Measurements from ENCODE around the gene RAB11FIP5. TPM values are rescaled to one million over a fixed set of nuclear protein-coding genes. Genes with fewer than 3 reads are reported as not detected.

The RAB11FIP5 gene
- total RNA-seq, 4 donors from 2014 or later, result 24.9 to 39.5 (median 29.1) TPM

DNA sequence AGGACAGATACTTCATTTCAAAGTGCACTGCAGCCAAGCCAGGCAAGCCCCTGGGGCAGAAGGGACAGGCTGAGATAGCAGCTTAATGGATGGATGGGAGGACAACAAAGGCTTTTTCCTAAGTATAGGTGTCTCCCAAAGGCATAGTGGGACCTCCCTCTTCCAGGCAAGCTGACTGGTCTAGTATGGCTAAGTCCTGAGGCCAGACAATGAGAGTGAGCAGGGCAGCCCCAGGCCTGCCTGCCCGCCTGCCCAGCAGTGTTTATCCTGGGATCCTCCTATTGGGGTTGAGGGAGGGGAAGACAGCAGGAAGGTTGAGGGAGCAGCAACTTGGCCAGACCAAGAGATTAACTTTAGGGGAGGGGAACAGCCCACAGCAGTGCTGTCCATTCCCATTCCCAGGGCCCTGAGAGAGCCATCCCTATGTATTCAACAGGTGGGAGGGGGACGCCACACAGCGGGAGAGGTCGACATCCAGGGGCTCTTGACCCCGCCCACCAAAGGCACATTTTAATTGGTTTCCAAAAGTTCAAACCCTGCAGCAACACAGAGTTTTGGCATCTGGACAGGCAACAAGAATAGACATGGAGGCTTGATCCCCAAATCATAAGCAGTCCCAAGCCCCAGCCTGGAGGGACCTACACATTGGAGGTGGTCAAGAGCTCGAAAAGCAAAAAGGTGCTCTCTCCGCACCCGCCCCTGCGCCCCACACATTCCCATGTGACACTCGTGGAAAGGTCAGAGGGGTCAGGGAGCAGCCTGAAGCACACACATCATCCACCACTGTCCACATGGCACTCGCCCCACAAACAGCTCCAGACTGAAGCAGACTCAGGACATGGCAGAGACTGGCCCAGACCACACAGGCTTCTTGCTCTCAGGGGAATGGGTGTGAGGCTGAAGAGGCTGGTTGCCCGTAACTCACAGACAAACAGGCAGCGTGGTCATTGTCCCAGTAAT lies 38.4 kb downstream of the RAB11FIP5 start:
- no peak overlapping the region for H3K27ac ChIP-seq
- peaks cover 19% of the 10 kb centered on the region for H3K4me1 ChIP-seq
- DNase-seq (ENCODE audit: low spot score in 2 of 2), result no peak
- H3K9me3 ChIP-seq, result no peaks in the 10 kb centered on the region
- no peaks in the 10 kb centered on the region for H3K27me3 ChIP-seq
- TF ChIP-seq, protein P1, sequence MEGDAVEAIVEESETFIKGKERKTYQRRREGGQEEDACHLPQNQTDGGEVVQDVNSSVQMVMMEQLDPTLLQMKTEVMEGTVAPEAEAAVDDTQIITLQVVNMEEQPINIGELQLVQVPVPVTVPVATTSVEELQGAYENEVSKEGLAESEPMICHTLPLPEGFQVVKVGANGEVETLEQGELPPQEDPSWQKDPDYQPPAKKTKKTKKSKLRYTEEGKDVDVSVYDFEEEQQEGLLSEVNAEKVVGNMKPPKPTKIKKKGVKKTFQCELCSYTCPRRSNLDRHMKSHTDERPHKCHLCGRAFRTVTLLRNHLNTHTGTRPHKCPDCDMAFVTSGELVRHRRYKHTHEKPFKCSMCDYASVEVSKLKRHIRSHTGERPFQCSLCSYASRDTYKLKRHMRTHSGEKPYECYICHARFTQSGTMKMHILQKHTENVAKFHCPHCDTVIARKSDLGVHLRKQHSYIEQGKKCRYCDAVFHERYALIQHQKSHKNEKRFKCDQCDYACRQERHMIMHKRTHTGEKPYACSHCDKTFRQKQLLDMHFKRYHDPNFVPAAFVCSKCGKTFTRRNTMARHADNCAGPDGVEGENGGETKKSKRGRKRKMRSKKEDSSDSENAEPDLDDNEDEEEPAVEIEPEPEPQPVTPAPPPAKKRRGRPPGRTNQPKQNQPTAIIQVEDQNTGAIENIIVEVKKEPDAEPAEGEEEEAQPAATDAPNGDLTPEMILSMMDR (IDR thresholded peaks at IDR 0.05), result no peak
- no peak for TF ChIP-seq EP300 (IDR thresholded peaks at IDR 0.05)
- no peak for TF ChIP-seq POLR2A (IDR thresholded peaks at IDR 0.05)
- TF ChIP-seq POLR2AphosphoS5 (IDR thresholded peaks at IDR 0.05), result no peak
- peaks cover 11% of the 10 kb centered on the region for H3K36me3 ChIP-seq
- no peak overlapping the region for H3K4me3 ChIP-seq
- 79% methylated on average over 12 of the region's 13 CpGs for WGBS

DNA sequence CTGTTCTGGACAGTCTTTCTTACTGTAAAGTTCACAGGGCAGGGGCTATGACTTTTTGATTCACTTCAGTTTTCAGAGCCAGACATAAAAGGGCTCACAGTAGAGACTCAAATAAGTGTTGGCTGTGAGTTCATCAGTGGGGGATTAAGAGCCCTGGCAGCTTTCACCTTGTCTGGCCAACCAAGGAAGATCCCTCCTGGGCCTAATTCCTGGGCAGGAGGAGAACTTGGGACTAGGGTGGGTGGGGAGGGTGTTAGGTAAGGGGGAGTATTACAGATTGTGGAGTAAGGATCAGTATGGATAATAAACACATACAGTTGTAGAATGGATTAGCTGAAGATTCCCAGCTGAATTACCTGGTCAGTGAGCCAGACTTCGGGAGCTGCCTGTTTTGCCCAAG lies 40.3 kb downstream of the RAB11FIP5 start:
- no peaks in the 10 kb centered on the region for H3K9me3 ChIP-seq
- H3K4me1 ChIP-seq, result peaks cover 35% of the 10 kb centered on the region
- H3K4me3 ChIP-seq, result peak overlapping the region; percentile 95
- DNase-seq (ENCODE audit: low spot score in 2 of 2), result no peak
- peak overlapping the region; percentile 14 for H3K27ac ChIP-seq
- peaks cover 11% of the 10 kb centered on the region for H3K36me3 ChIP-seq
- no peaks in the 10 kb centered on the region for H3K27me3 ChIP-seq
- 94% methylated on average over 1 of the region's 1 CpG for WGBS
- TF ChIP-seq EP300 (IDR thresholded peaks at IDR 0.05) (no peak), POLR2AphosphoS5 (IDR thresholded peaks at IDR 0.05) (no peak)

DNA sequence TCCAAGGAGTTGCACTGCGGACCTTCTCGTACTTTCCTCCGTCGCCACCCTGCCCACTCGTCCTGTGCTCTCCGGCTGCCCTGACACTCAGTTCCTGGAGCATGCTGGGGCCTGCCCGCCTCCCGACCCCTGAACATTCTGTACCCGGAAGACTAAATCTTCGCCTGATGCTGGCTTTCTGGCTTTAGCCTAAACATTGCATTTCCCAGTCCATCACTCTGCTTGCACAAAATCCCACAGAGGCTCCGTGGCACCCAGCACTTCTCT lies 40.7 kb downstream of the RAB11FIP5 start:
- Histone ChIP-seq H3K9me3 (no peaks in the 10 kb centered on the region), H3K36me3 (peaks cover 11% of the 10 kb centered on the region), H3K27ac (peak overlapping the region; percentile 91), H3K27me3 (no peaks in the 10 kb centered on the region), H3K4me1 (peaks cover 35% of the 10 kb centered on the region), H3K4me3 (peak overlapping the region; percentile 95)
- DNase-seq (ENCODE audit: low spot score in 2 of 2), result no peak
- no peak for TF ChIP-seq POLR2AphosphoS5 (IDR thresholded peaks at IDR 0.05)
- TF ChIP-seq, protein P1 (IDR thresholded peaks at IDR 0.05), result no peak
- no peak for TF ChIP-seq POLR2A (IDR thresholded peaks at IDR 0.05)
- no peak for TF ChIP-seq EP300 (IDR thresholded peaks at IDR 0.05)
- WGBS, result 34% methylated on average over 11 of the region's 11 CpGs

DNA sequence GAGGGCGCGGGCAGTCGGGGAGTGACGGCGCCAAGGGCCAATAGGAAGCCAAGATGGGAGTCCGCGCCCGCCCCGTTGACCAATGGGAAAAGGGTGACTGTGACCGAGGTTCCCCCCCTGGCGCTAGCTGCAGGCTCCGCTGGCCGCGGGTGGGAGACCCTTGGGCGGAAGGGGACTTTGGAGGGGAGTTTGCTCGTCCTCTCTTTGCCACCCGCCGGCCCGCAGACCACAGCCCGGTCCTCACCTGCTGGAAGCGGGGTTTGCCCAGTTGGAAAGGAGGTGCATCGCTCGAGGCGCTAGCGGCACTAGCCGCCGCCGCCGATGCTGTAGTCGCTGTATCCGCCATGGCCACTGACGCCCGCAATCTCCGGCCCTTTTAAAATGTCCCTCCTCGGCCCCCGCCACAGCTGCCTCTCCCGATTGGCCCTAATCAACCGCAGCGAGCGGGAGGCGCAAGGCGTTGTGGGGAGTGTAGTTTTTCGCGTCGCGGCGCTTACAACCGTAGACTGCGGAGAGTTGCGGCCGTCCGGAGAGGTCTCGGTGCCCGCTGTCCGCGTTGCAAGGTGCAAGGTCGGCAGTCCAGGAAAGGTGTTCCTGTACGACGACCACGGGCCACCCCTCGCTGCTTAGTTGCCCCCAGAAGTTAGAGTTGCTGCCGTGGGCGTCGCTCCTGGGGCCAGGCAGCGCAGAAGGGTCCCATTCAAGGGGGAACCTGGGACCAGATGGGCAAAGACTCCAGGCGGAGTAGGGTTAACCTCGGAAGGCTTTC lies 41.2 kb downstream of the RAB11FIP5 start, which contains the start of gene SFXN5:
TSS of gene SFXN5 (minus strand) at position 353 of the 769 bp plus-strand sequence. CDS start at position 346, 7 bp downstream.
- H3K4me1 ChIP-seq, result peaks cover 35% of the 10 kb centered on the region
- WGBS, result 0% methylated on average over 31 of the region's 67 CpGs

DNA sequence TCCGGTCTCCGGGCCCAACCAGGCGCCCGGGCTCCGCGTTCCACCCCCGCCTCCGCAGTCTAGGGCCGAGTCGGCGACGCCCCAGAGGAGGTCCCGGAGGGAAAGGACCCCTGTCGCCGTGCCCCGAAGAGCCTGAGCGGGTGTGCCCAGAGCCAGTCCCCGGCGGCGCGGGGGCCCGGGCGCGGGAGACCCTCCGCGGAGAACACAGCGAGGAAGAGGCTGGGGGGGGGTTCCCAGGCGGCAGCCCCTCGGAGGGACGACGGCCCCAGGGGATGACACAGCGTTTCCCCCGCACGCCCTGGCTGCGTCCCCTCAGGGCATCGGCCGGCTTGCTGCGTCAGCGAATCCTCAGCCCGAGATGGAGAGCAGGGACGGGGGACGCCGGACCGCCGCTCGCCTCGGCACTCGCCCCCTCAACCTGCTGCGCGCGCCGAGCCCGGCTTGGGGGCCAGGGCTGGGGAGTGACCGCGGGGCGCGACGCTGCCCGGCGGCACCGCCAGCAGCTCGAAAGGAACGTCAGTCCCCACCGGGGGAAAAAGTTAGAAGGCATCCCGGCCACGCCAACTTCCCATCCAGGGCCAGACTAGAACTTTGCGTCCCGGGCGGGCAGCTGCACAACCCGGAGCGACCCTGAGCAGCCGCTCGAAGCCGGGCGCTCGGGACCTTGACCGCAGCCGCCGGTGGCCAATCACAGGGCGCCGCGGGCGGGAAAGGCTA lies 41.9 kb downstream of the RAB11FIP5 start:
- 0% methylated on average over 2 of the region's 83 CpGs for WGBS
- Histone ChIP-seq H3K27ac (peak overlapping the region; percentile 91), H3K36me3 (peaks cover 11% of the 10 kb centered on the region), H3K4me1 (peaks cover 35% of the 10 kb centered on the region), H3K27me3 (no peaks in the 10 kb centered on the region), H3K4me3 (peak overlapping the region; percentile 95), H3K9me3 (no peaks in the 10 kb centered on the region)
- no peak for DNase-seq (ENCODE audit: low spot score in 2 of 2)
- no peak for TF ChIP-seq EP300 (IDR thresholded peaks at IDR 0.05)

More for the DNA sequence above, 41.2 kb downstream of the RAB11FIP5 start, which contains the start of gene SFXN5:
- DNase-seq (ENCODE audit: low spot score in 2 of 2), result peak; percentile 98 to 99
- peaks cover 11% of the 10 kb centered on the region for H3K36me3 ChIP-seq
- H3K27ac ChIP-seq, result peak within 1 kb of the TSS; percentile 91
- peak within 1 kb of the TSS; percentile 95 for H3K4me3 ChIP-seq
- H3K9me3 ChIP-seq, result no peaks in the 10 kb centered on the region
- TF ChIP-seq, protein P1 (IDR thresholded peaks at IDR 0.05), result peak in 1 of 2 donors; percentile 24
- TF ChIP-seq POLR2AphosphoS5 (IDR thresholded peaks at IDR 0.05) (peak in 2 of 3 donors; percentile 69 to 89), EP300 (IDR thresholded peaks at IDR 0.05) (no peak), POLR2A (IDR thresholded peaks at IDR 0.05) (no peak)
- H3K27me3 ChIP-seq, result no peaks in the 10 kb centered on the region
